Measurements from ENCODE around the gene BANF1.

DNA sequence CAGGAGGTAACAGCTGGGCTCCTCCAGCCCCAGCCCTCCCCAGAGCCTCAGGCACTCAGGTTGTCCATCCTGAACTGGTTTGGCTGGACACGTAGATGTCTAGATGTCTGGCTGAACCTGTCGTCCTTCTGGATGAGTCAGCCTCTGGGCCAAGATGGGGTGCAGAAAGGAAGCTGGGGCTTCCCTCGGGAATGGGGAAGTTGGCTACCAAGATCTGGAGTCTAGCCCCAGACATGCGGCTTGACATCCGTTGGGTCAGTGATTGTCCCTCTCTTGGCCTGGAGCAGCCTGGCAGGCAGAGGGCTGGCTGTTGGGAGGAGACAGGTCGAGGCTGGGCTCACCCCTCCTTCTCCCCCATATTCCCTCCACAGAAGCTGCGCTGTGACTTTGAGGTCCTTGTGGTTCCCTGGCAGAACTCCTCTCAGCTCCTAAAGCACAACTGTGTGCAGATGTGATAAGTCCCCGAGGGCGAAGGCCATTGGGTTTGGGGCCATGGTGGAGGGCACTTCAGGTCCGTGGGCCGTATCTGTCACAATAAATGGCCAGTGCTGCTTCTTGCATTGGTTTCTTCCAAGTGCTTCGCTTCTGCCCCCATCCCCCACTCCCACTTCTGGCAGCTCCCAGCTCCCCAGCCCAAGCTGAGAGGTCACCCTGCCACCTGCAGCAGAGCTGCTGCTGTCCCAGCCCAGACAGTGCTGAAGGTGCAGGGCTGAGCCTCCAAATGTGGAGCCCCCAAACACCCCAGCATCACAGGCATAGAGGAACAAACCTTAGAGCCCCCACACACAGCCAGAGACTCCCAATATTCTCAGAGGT is 10.9 kb downstream of the BANF1 start:
- TF ChIP-seq, protein P1, sequence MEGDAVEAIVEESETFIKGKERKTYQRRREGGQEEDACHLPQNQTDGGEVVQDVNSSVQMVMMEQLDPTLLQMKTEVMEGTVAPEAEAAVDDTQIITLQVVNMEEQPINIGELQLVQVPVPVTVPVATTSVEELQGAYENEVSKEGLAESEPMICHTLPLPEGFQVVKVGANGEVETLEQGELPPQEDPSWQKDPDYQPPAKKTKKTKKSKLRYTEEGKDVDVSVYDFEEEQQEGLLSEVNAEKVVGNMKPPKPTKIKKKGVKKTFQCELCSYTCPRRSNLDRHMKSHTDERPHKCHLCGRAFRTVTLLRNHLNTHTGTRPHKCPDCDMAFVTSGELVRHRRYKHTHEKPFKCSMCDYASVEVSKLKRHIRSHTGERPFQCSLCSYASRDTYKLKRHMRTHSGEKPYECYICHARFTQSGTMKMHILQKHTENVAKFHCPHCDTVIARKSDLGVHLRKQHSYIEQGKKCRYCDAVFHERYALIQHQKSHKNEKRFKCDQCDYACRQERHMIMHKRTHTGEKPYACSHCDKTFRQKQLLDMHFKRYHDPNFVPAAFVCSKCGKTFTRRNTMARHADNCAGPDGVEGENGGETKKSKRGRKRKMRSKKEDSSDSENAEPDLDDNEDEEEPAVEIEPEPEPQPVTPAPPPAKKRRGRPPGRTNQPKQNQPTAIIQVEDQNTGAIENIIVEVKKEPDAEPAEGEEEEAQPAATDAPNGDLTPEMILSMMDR (IDR thresholded peaks at IDR 0.05; ENCODE audit: low read depth, low read length, poor library complexity, severe bottlenecking): no peak
- TF ChIP-seq EZH2phosphoT487 (IDR thresholded peaks at IDR 0.05; ENCODE audit: borderline replicate concordance, low read length): no peak
